Measurements from ENCODE around the gene UPF3A. TPM values are rescaled to one million over a fixed set of nuclear protein-coding genes. Genes with fewer than 3 reads are reported as not detected.

Gene UPF3A
- total and polyA plus RNA-seq, 9 of the 15 experiments (the other 6 are each of a cell fraction or from before 2014, with no cell fraction given), result 15.6 to 76.5 (median 40.9) TPM

GRCh38 chr13:114314074-114314912 lies 32.9 kb downstream of the UPF3A start, which contains the start of gene CHAMP1 (continued):
- TF ChIP-seq ZBTB7A (IDR thresholded peaks at IDR 0.05; ENCODE audit: borderline replicate concordance, control insufficient read depth, low read depth, low read length) (peak; percentile 47; the same call in 1 of the 2 replicates), UBTF (IDR thresholded peaks at IDR 0.05; ENCODE audit: borderline replicate concordance in 1 of 2, low read depth in 2 of 2, low read length in 2 of 2) (peak in 1 of 2 experiments; percentile 85; a peak in 1 of 4 replicates), RB1 (IDR thresholded peaks at IDR 0.05; ENCODE audit: low read depth) (peak; percentile 84), CREB1 (IDR thresholded peaks at IDR 0.05) (no peak), CREB1 (CRISPR knock-in tag; IDR thresholded peaks at IDR 0.05) (no peak), VEZF1 (CRISPR knock-in tag; IDR thresholded peaks at IDR 0.05) (peak; percentile 79), CREB3L1 (IDR thresholded peaks at IDR 0.05; ENCODE audit: borderline replicate concordance, low read depth) (peak; percentile 55; the same call in 1 of the 2 replicates), MCM5 (IDR thresholded peaks at IDR 0.05; ENCODE audit: low read depth) (no peak), ID3 (CRISPR knock-in tag; IDR thresholded peaks at IDR 0.05) (no peak), ID3 (tag; IDR thresholded peaks at IDR 0.05) (no peak), MTA3 (IDR thresholded peaks at IDR 0.05; ENCODE audit: borderline replicate concordance) (0 out of 2 replicates have a peak, but pooled peaks have one; percentile 58), POLR2H (tag; IDR thresholded peaks at IDR 0.05; ENCODE audit: low read depth) (peak; percentile 86), ETS2 (tag; IDR thresholded peaks at IDR 0.05; ENCODE audit: borderline replicate concordance, poor library complexity, severe bottlenecking) (no peak), SOX6 (IDR thresholded peaks at IDR 0.05) (peak; percentile 63), E2F3 (CRISPR knock-in tag; IDR thresholded peaks at IDR 0.05) (peak; percentile 91), ZNF586 (CRISPR knock-in tag; conservative IDR thresholded peaks at IDR 0.05) (no peak), SMAD4 (CRISPR knock-in tag; conservative IDR thresholded peaks at IDR 0.05) (peak; percentile 86; the same call in 1 of the 2 replicates), HMG20B (CRISPR knock-in tag; IDR thresholded peaks at IDR 0.05) (no peak), MEIS2 (IDR thresholded peaks at IDR 0.05; ENCODE audit: partially characterized antibody) (no peak), EP300 (IDR thresholded peaks at IDR 0.05; ENCODE audit: low read length) (peak; percentile 48), TBP (optimal IDR thresholded peaks at IDR 0.05; ENCODE audit: low read depth, low read length) (peak; percentile 71), USF1 (CRISPR knock-in tag; IDR thresholded peaks at IDR 0.05) (peak; percentile 68)

Data from K562 (cell line).